NT2/D1 (cell line): Measurements from ENCODE around the gene SLC24A4.

Experiments used
- SUZ12 ChIP-seq: IDR thresholded peaks from 2 replicates; pipeline ENCODE4 v1.6.1; 2011; ENCODE audit not compliant: insufficient read length, insufficient read depth; ENCODE audit errors: extremely low read depth
- YY1 ChIP-seq: IDR thresholded peaks from 2 replicates; pipeline ENCODE4 v1.6.1; 2011; ENCODE audit not compliant: insufficient read length, insufficient read depth
- ZNF274 ChIP-seq: IDR thresholded peaks from 2 replicates; pipeline ENCODE4 v1.6.1; 2011; ENCODE audit warnings: mild to moderate bottlenecking, low read depth, low read length

- TF ChIP-seq ZNF274: no peak
- no peak for TF ChIP-seq YY1
- TF ChIP-seq SUZ12: no peak
These were observed 226.9 kb downstream of the SLC24A4 start for GRCh38 chr14:92549859-92550230.
